ENCODE measurements around the gene OR1F1.
A peak's percentile ranks its signal among the peaks of the same experiment; 100 is the strongest.
"Not testable (repeated sequence)": the region's sequence is repeated elsewhere in the genome, so short reads cannot be mapped to it uniquely, and the experiment has no call there.

OR1F1 gene

GRCh38 chr16:3187798-3188674 lies at the start of gene OR1F1:
Gene OR1F1, plus strand, starts transcription at chr16:3188204.
- ATAC-seq (ENCODE audit: low read depth): peak; percentile 35; the same call in 2 of the 3 replicates
- no peak for TF ChIP-seq CTCF (IDR thresholded peaks at IDR 0.05; ENCODE audit: poor library complexity, severe bottlenecking)

GRCh38 chr16:3138342-3138741 lies 49.7 kb upstream of the OR1F1 start:
- ATAC-seq (ENCODE audit: low read depth) (no peak), DNase-seq (ENCODE audit: low spot score) (no peak)
- no peak overlapping the region for H3K4me3 ChIP-seq (ENCODE audit: severe bottlenecking)
- TF ChIP-seq CTCF (IDR thresholded peaks at IDR 0.05; ENCODE audit: poor library complexity, severe bottlenecking): no peak
- H3K9me3 ChIP-seq (ENCODE audit: severe bottlenecking): no peaks in the 10 kb centered on the region
- H3K4me1 ChIP-seq (ENCODE audit: insufficient read depth, poor library complexity, severe bottlenecking): peaks cover under 1% of the 10 kb centered on the region
- no peak overlapping the region for H3K27ac ChIP-seq (ENCODE audit: poor library complexity, severe bottlenecking)
- no peaks in the 10 kb centered on the region; the same call in 1 of the 2 replicates for H3K36me3 ChIP-seq (ENCODE audit: low read depth)
- H3K27me3 ChIP-seq (ENCODE audit: insufficient read depth, poor library complexity, severe bottlenecking): no peaks in the 10 kb centered on the region

More at GRCh38 chr16:3187798-3188674, at the start of gene OR1F1:
- H3K27ac ChIP-seq (ENCODE audit: poor library complexity, severe bottlenecking): peak within 1 kb of the TSS; percentile 54
- H3K27me3 ChIP-seq (ENCODE audit: insufficient read depth, poor library complexity, severe bottlenecking): no peaks in the 10 kb centered on the region
- H3K4me1 ChIP-seq (ENCODE audit: insufficient read depth, poor library complexity, severe bottlenecking): no peaks in the 10 kb centered on the region
- H3K9me3 ChIP-seq (ENCODE audit: severe bottlenecking): no peaks in the 10 kb centered on the region
- peak within 1 kb of the TSS; percentile 52 for H3K4me3 ChIP-seq (ENCODE audit: severe bottlenecking)
- H3K36me3 ChIP-seq (ENCODE audit: low read depth): no peaks in the 10 kb centered on the region
- DNase-seq (ENCODE audit: low spot score): no peak

GRCh38 chr16:3138823-3139426 lies 49.1 kb upstream of the OR1F1 start:
- no peak for TF ChIP-seq CTCF (IDR thresholded peaks at IDR 0.05; ENCODE audit: poor library complexity, severe bottlenecking)

GRCh38 chr16:3139561-3139960 lies 48.4 kb upstream of the OR1F1 start:
- H3K27ac ChIP-seq (ENCODE audit: poor library complexity, severe bottlenecking); H3K4me3 ChIP-seq (ENCODE audit: severe bottlenecking); H3K4me1 ChIP-seq (ENCODE audit: insufficient read depth, poor library complexity, severe bottlenecking); H3K27me3 ChIP-seq (ENCODE audit: insufficient read depth, poor library complexity, severe bottlenecking); DNase-seq (ENCODE audit: low spot score); ATAC-seq (ENCODE audit: low read depth); H3K9me3 ChIP-seq (ENCODE audit: severe bottlenecking); H3K36me3 ChIP-seq (ENCODE audit: low read depth): not testable (repeated sequence)

More at GRCh38 chr16:3138823-3139426, 49.1 kb upstream of the OR1F1 start:
- H3K4me1 ChIP-seq (ENCODE audit: insufficient read depth, poor library complexity, severe bottlenecking): no peaks in the 10 kb centered on the region
- H3K36me3 ChIP-seq (ENCODE audit: low read depth): no peaks in the 10 kb centered on the region; the same call in 1 of the 2 replicates
- no peaks in the 10 kb centered on the region for H3K27me3 ChIP-seq (ENCODE audit: insufficient read depth, poor library complexity, severe bottlenecking)
- no peak overlapping the region for H3K4me3 ChIP-seq (ENCODE audit: severe bottlenecking)
- ATAC-seq (ENCODE audit: low read depth) (no peak), DNase-seq (ENCODE audit: low spot score) (no peak)
- H3K9me3 ChIP-seq (ENCODE audit: severe bottlenecking): no peaks in the 10 kb centered on the region
- H3K27ac ChIP-seq (ENCODE audit: poor library complexity, severe bottlenecking): no peak overlapping the region

- Histone ChIP-seq H3K27me3 (ENCODE audit: insufficient read depth, poor library complexity, severe bottlenecking) (no peaks in the 10 kb centered on the region), H3K4me3 (ENCODE audit: severe bottlenecking) (no peak overlapping the region), H3K9me3 (ENCODE audit: severe bottlenecking) (no peaks in the 10 kb centered on the region), H3K27ac (ENCODE audit: poor library complexity, severe bottlenecking) (no peak overlapping the region), H3K36me3 (ENCODE audit: low read depth) (no peaks in the 10 kb centered on the region), H3K4me1 (ENCODE audit: insufficient read depth, poor library complexity, severe bottlenecking) (no peaks in the 10 kb centered on the region)
- TF ChIP-seq CTCF (IDR thresholded peaks at IDR 0.05; ENCODE audit: poor library complexity, severe bottlenecking): no peak
- DNase-seq (ENCODE audit: low spot score): no peak
- ATAC-seq (ENCODE audit: low read depth): no peak
Measured at GRCh38 chr16:3140603-3141427, 47.2 kb upstream of the OR1F1 start.
